ENCODE measurements around the gene THPO.

Gene THPO

DNA sequence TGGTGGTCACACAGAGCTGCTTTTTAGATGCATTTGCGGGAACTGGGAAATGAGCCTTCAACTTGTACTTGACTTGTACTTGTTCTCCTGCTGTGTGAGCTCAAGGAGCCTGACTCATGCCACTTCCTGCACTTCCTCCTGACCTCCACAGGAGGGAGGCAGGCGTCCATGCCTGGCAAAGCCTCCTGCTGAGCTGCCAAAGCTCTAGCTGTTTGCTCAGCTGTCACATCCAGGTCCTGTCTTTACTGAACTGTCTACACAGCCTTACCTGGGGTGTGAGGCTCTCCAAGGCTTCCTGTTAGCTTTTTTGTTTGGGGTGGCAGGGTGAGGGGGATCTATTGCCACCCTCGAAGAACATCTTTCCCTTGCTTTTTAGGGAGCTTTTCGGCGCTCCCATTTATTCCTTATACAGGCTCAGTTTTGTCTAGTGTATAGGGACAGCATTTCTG, 6.4 kb downstream of the THPO start:
- no peaks in the 10 kb centered on the region; the same call in 1 of the 2 replicates for H3K27me3 ChIP-seq (ENCODE audit: insufficient read depth, low read length)
- no peak overlapping the region for H3K27ac ChIP-seq (ENCODE audit: low read depth, low read length, poor library complexity, severe bottlenecking)
- no peak overlapping the region for H3K4me2 ChIP-seq (ENCODE audit: low read length)
- no peak overlapping the region for H3K4me3 ChIP-seq (ENCODE audit: low read depth, low read length, poor library complexity, severe bottlenecking)
- H3K4me1 ChIP-seq (ENCODE audit: insufficient read depth, low read length, severe bottlenecking): no peaks in the 10 kb centered on the region
- H3K79me2 ChIP-seq (ENCODE audit: insufficient read depth, low read length): no peaks in the 10 kb centered on the region
- no peaks in the 10 kb centered on the region for H3K9me2 ChIP-seq (ENCODE audit: low read depth, low read length)
- no peaks in the 10 kb centered on the region for H3K9me3 ChIP-seq (ENCODE audit: low read length)
- no peak overlapping the region for H3K9ac ChIP-seq (ENCODE audit: low read length)
- TF ChIP-seq, protein P1, sequence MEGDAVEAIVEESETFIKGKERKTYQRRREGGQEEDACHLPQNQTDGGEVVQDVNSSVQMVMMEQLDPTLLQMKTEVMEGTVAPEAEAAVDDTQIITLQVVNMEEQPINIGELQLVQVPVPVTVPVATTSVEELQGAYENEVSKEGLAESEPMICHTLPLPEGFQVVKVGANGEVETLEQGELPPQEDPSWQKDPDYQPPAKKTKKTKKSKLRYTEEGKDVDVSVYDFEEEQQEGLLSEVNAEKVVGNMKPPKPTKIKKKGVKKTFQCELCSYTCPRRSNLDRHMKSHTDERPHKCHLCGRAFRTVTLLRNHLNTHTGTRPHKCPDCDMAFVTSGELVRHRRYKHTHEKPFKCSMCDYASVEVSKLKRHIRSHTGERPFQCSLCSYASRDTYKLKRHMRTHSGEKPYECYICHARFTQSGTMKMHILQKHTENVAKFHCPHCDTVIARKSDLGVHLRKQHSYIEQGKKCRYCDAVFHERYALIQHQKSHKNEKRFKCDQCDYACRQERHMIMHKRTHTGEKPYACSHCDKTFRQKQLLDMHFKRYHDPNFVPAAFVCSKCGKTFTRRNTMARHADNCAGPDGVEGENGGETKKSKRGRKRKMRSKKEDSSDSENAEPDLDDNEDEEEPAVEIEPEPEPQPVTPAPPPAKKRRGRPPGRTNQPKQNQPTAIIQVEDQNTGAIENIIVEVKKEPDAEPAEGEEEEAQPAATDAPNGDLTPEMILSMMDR (IDR thresholded peaks at IDR 0.05; ENCODE audit: low read length): peak; percentile 92
- no peak for TF ChIP-seq EZH2 (IDR thresholded peaks at IDR 0.05; ENCODE audit: borderline replicate concordance, low read length)
- no peaks in the 10 kb centered on the region for H4K20me1 ChIP-seq (ENCODE audit: insufficient read depth, low read length)
- peaks cover 30% of the 10 kb centered on the region for H3K36me3 ChIP-seq (ENCODE audit: insufficient read depth, low read length)
- no peak overlapping the region for H2AFZ ChIP-seq (ENCODE audit: low read length)
- H3F3A ChIP-seq (ENCODE audit: insufficient read depth, low read length): no peaks in the 10 kb centered on the region

GRCh38 chr3:184368586-184369183, 9.3 kb downstream of the THPO start:
- TF ChIP-seq, protein P1 (IDR thresholded peaks at IDR 0.05; ENCODE audit: low read length): no peak
- no peak for TF ChIP-seq EZH2 (IDR thresholded peaks at IDR 0.05; ENCODE audit: borderline replicate concordance, low read length)
- peaks cover 13% of the 10 kb centered on the region for H3K4me1 ChIP-seq (ENCODE audit: insufficient read depth, low read length, severe bottlenecking)
- H2AFZ ChIP-seq (ENCODE audit: low read length): no peak overlapping the region
- H3K4me3 ChIP-seq (ENCODE audit: low read depth, low read length, poor library complexity, severe bottlenecking): no peak overlapping the region
- no peak overlapping the region for H3K4me2 ChIP-seq (ENCODE audit: low read length)
- no peaks in the 10 kb centered on the region for H4K20me1 ChIP-seq (ENCODE audit: insufficient read depth, low read length)
- H3K9me3 ChIP-seq (ENCODE audit: low read length): no peaks in the 10 kb centered on the region
- H3K27me3 ChIP-seq (ENCODE audit: insufficient read depth, low read length): no peaks in the 10 kb centered on the region
- no peaks in the 10 kb centered on the region for H3K9me2 ChIP-seq (ENCODE audit: low read depth, low read length)
- H3K79me2 ChIP-seq (ENCODE audit: insufficient read depth, low read length): no peaks in the 10 kb centered on the region
- no peak overlapping the region for H3K27ac ChIP-seq (ENCODE audit: low read depth, low read length, poor library complexity, severe bottlenecking)
- no peaks in the 10 kb centered on the region for H3F3A ChIP-seq (ENCODE audit: insufficient read depth, low read length)
- H3K9ac ChIP-seq (ENCODE audit: low read length): no peak overlapping the region
- H3K36me3 ChIP-seq (ENCODE audit: insufficient read depth, low read length): peaks cover 46% of the 10 kb centered on the region

DNA sequence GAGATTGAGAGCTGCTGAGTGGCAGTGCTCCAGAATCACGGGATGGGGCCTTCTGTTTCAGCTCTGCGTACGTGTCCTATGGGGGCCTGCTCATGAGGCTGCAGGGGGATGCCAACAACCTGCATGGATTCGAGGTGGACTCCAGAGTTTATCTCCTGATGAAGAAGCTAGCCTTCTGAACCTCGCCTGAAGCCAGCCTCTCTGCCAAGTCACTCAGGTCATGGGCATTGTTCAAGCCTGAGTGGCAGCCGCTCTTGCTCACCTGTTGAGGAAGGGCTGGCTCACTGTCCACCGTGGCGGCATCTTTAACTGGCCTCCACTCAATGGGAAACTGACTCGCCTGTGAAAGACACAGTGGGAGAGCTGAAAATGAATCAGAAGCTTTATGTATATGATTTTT, 9.9 kb downstream of the THPO start:
- Histone ChIP-seq H2AFZ (ENCODE audit: low read length) (no peak overlapping the region), H3K9me3 (ENCODE audit: low read length) (no peaks in the 10 kb centered on the region), H3K4me1 (ENCODE audit: insufficient read depth, low read length, severe bottlenecking) (peaks cover 13% of the 10 kb centered on the region), H3F3A (ENCODE audit: insufficient read depth, low read length) (no peaks in the 10 kb centered on the region), H3K36me3 (ENCODE audit: insufficient read depth, low read length) (peaks cover 46% of the 10 kb centered on the region), H4K20me1 (ENCODE audit: insufficient read depth, low read length) (no peaks in the 10 kb centered on the region), H3K9ac (ENCODE audit: low read length) (no peak overlapping the region), H3K27ac (ENCODE audit: low read depth, low read length, poor library complexity, severe bottlenecking) (no peak overlapping the region), H3K27me3 (ENCODE audit: insufficient read depth, low read length) (no peaks in the 10 kb centered on the region), H3K4me3 (ENCODE audit: low read depth, low read length, poor library complexity, severe bottlenecking) (no peak overlapping the region), H3K4me2 (ENCODE audit: low read length) (no peak overlapping the region), H3K79me2 (ENCODE audit: insufficient read depth, low read length) (no peaks in the 10 kb centered on the region), H3K9me2 (ENCODE audit: low read depth, low read length) (no peaks in the 10 kb centered on the region)
- TF ChIP-seq, protein P1 (IDR thresholded peaks at IDR 0.05; ENCODE audit: low read length): no peak
- TF ChIP-seq EZH2 (IDR thresholded peaks at IDR 0.05; ENCODE audit: borderline replicate concordance, low read length): no peak
